ENCODE results near the gene RPS6KB2.
"Not testable (repeated sequence)": the region's sequence is repeated elsewhere in the genome, so short reads cannot be mapped to it uniquely, and the experiment has no call there.

RPS6KB2 gene

GRCh38 chr11:67466962-67467771 lies 38.9 kb downstream of the RPS6KB2 start:
- DNase-seq (ENCODE audit: low spot score): no peak

- DNase-seq (ENCODE audit: low spot score): peak; percentile 72
Measured at GRCh38 chr11:67468056-67468455, 39.8 kb downstream of the RPS6KB2 start.

- DNase-seq (ENCODE audit: low spot score): no peak
Measured at GRCh38 chr11:67468456-67468758, 40.1 kb downstream of the RPS6KB2 start.

DNA sequence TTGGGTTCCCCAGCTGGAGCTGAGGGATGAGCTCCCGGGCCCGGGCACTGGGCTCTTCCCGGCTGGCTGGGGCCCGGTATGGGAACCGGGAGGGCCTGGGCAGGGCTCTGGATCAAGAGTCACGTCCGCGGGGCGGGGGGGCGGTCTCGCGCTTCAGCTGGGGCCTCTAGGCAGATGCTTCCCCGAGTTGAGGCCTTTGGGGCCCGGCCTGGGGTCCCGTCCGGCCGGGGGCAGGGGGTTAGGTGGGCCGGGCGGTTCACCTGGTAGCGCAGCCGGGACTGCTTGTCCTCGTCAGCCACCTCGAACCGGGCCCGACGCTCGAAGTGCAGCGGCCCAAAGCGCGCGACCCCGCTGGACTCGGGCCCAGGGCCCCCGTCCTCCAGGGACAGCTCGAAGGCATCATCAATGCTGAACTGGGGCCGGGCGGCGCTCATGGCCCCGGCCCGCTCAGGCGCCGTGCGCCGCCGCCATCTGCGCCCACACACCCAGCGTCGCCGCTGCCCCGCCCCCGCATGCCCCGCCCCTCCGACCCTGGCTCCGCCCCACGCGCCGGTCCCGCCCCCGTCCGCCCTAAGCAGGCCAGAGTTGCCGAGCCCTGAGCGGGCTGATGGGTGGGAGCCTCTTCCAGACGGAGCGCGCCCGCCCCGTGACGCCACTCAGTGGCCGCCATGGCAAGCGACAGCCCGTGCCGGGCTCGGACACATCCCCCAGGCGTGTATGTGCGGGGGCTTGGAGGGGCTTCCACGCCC lies 40.6 kb downstream of the RPS6KB2 start, which contains the start of gene TMEM134:
Gene TMEM134 (minus strand): TSS at position 493 of the 749 bp plus-strand sequence. CDS start 59 bp downstream, at position 434.
- peak; percentile 93 for DNase-seq (ENCODE audit: low spot score)

DNA sequence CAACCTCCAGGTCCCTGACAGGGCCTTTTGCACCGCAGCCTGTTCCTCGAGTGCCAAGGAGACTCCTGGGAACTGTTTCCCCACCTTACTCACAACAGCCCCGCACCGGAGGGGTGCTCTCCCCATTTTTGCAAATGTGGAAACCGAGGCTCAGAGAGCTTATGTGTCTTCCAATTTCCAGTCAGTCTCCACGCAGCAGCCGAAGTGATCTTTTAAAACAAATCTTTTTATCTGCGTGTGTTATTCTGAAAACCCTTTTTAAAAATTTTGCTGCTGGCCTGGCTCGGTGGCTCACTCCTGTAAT lies 41.2 kb downstream of the RPS6KB2 start:
- DNase-seq (ENCODE audit: low spot score): no peak

DNA sequence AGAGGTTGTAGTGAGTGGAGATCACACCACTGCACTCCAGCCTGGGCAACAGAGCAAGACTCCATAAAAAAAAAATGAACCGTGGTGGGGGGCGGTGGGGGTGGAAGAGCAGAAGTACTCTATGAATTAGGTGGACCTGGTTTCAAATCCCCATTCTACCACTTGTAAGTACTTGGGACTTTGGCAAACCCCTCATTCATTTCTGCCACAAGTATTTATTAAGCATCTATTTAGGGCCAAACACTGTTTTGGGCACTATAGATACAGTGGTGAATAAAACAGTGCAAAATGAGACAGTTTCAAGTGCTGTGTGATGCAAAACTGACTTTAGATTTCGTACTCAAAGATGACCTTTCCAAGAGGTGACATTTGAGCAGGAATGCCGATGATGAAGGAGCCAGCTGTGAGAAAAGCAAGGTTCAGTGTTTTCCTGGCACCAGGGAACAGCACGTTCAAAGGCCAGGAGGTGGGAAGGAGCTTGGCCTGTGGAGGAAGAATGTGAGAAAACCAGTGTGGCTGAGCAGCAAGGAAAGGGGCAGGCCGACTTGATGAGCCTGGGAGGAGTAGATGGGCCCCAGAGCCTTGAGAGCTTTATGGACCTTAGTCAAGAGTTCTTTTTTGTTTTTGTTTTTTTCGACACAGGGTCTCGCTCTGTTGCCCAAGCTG lies 42.2 kb downstream of the RPS6KB2 start:
- no peak for DNase-seq (ENCODE audit: low spot score)

DNA sequence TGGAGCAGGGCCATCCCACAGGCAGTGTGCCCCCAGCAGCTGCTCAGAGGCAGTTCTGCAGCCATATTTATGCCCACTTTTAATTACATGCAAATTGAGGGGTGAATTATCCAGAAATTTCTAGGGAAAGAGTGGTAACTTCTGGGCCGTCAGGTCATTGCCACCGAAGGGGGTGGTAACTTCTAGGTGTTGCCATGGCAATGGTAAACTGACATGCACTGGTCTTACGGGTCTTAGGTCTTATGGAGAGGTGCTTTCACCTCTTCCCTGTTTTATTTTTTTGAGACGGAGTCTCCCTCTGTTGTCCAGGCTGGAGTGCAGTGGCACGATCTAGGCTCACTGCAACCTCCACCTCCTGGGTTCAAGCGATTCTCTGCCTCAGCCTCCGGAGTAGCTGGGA lies 44.6 kb downstream of the RPS6KB2 start:
- DNase-seq (ENCODE audit: low spot score): no peak

- DNase-seq (ENCODE audit: low spot score): not testable (repeated sequence)
Measured at GRCh38 chr11:67476692-67477091, 48.4 kb downstream of the RPS6KB2 start.

- DNase-seq (ENCODE audit: low spot score): not testable (repeated sequence)
Measured at GRCh38 chr11:67477344-67478050, 49.2 kb downstream of the RPS6KB2 start.

DNA sequence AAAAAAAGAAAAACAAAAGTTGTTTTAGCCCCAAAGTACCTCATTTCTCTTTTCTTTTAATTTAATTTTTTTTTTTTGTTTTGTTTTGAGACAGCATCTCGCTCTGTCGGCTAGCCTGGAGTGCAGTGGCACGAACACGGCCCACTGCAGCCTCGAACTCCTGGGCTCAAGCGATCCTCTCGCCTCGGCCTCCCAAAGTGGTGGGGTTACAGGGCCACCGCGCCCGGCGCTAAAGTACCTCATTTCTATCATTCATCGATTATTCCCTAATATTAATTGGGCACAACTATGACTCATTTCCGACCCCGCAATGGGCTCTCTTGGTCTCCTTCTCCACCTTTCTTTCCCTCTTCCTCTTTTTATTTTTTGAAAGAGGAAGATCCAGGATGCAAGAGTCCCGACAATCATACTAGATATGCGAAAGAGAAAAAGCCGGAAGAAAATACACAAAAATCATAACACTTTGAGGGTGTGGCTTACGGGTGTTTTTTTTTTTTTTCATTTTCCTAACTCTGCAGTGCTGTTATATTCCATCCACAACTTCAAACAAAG lies 54.1 kb downstream of the RPS6KB2 start:
- DNase-seq (ENCODE audit: low spot score): no peak

DNA sequence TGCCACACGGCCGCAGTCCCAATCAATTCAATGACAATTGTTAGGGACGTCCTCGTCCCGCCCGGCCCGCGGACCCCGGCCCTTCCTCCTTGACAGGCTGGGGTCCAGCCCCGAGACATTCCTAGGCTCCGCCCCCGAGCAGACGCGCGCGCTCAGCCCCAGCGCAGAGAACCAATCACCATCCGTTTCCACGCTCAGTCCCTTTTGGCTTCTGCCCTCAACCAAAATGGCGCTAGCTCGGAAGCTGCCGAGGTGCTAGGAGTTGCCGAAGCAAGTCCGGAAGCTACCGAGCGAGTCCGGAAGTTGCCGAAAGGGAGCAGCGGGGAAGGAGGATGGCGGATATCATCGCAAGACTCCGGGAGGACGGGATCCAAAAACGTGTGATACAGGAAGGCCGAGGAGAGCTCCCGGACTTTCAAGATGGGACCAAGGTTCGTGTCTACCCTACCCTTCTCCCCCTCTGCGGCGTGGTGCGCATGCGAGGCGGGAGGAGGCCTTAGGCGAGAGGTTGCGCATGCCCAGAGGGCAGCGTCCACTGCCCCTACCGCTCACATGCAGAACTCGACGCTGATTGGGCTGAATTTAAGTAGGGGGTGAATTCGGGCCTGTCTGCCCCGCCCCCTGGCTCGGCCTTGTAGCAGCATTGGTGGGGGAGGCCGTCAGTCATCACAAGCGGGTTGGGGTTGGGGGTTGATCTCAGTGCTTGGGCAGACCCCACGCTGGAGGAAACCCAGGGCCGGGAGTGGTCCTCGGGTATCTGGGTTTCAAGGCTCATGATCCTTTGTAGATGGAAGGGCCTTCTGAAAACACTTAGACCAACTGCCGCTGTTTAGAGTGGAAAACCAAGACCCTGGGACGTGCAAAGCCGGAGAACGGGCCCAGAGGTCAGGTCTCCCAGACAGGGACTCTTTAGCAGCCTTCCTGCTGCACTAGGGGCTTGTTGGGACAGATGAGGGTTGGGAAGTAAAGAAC lies 54.8 kb downstream of the RPS6KB2 start, which contains the start of gene AIP:
Gene AIP (plus strand): TSS at position 200 of the 972 bp plus-strand sequence. CDS start 133 bp downstream, at position 333.
- DNase-seq (ENCODE audit: low spot score): peak; percentile 97

DNA sequence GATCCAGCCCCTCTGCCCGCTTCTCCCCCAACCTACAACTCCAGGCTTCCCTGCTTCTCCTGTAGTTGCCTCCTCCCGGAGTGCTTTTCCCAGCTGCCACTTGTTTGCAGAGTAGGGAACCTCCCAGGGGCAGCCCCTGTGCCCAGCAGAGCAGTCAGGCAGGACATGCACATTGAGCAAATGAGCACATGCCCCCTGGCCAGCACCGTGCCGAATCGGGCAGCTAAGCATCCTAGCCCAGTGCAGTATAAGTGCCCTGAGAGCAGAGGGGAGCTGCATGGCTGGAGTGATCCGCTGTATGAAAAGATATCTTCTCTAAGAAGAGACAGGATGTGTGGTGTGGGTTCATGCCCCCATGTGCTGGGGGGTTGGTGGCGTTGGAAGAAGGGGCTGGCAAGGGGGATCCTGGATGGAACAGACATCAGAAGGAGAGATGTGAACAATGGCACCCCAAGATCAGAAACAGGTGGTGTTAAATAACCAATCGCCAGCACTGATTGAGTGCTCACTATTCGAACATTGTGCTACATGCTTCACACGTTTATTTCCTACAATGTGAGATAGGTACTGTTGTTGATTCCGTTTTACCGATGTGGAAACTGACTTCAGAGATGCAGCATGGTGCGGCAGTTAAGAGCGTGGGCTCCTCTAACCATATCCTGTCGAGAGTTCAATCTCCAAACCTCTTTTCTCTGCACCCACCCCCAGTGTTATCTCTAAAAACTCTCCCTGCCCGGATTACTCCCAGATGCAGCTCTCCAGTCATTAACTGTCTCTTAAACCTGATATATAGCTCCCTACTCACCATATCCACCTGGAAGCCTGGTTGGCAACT lies 55.8 kb downstream of the RPS6KB2 start:
- DNase-seq (ENCODE audit: low spot score): no peak

GRCh38 chr11:67484847-67485311 lies 56.6 kb downstream of the RPS6KB2 start:
- DNase-seq (ENCODE audit: low spot score): no peak

Measured in LoVo (cell line).